ENCODE measurements around the gene LDB2. TPM values are rescaled to one million over a fixed set of nuclear protein-coding genes. Genes with fewer than 3 reads are reported as not detected.

LDB2 gene
- polyA plus RNA-seq, 2 donors: 3.5 to 4.4 TPM

DNA sequence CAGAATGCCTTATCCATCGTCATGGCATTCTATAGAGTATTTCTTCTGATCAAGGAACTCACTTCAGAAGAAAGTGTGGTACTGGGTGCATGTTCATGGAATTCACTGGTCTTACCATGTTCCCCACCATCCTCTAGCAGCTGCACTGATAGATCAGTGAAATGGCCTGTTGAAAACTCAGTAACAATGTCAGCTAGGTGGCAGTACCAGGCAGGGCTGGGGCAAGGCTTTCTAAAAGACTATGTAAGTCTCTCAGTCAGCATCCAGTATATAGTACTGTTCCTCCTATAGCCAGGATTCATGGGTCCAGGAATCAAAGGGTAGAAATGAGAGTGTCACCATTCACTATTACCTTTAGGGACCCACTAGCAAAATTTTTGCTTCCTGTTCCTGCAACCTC lies 15.8 kb upstream of the LDB2 start:
- H3K4me1 ChIP-seq (ENCODE audit: control insufficient read depth in 2 of 2, insufficient read depth in 2 of 2, low read length in 1 of 2): no peaks in the 10 kb centered on the region
- WGBS, 2 donors: 90 to 92% methylated on average over 1 of the region's 1 CpG
- H3K27me3 ChIP-seq (ENCODE audit: control insufficient read depth in 1 of 2, insufficient read depth in 2 of 2, low read length in 2 of 2): no peaks in the 10 kb centered on the region
- no peak overlapping the region for H3K4me3 ChIP-seq (ENCODE audit: low read depth in 1 of 2, low read length in 2 of 2)
- H3K36me3 ChIP-seq (ENCODE audit: control insufficient read depth in 2 of 2, insufficient read depth in 2 of 2, low read length in 1 of 2): no peaks in the 10 kb centered on the region
- H3K9me3 ChIP-seq (ENCODE audit: control insufficient read depth in 2 of 2, insufficient read depth in 1 of 2, low read depth in 1 of 2, low read length in 1 of 2): no peaks in the 10 kb centered on the region
- H3K27ac ChIP-seq (ENCODE audit: low read depth in 2 of 2, low read length in 1 of 2): no peak overlapping the region

DNA sequence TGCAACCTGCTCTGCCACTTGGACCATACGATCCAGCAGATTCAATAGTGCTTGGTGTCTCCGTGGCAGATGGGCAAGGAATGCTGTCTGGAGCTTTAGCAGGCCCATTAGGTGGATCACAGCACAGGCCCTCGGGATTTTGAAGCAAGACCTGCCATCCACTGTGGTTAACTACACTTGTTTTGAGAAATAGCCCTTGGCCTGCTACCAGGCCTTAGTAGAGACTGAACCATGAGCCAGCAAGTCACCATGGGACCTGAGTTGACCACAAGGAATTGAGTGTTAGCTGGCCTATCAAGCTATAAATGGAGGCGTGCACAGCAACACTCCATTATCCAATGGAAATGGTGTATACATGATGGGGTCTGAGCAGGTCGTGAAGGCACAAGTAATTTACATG lies 14.5 kb upstream of the LDB2 start:
- no peaks in the 10 kb centered on the region for H3K36me3 ChIP-seq (ENCODE audit: control insufficient read depth in 2 of 2, insufficient read depth in 2 of 2, low read length in 1 of 2)
- H3K4me1 ChIP-seq (ENCODE audit: control insufficient read depth in 2 of 2, insufficient read depth in 2 of 2, low read length in 1 of 2): no peaks in the 10 kb centered on the region
- no peaks in the 10 kb centered on the region for H3K27me3 ChIP-seq (ENCODE audit: control insufficient read depth in 1 of 2, insufficient read depth in 2 of 2, low read length in 2 of 2)
- H3K27ac ChIP-seq (ENCODE audit: low read depth in 2 of 2, low read length in 1 of 2): no peak overlapping the region
- 84 to 92% methylated on average over 5 of the region's 5 CpGs for WGBS, 2 donors
- no peak overlapping the region for H3K4me3 ChIP-seq (ENCODE audit: low read depth in 1 of 2, low read length in 2 of 2)
- H3K9me3 ChIP-seq (ENCODE audit: control insufficient read depth in 2 of 2, insufficient read depth in 1 of 2, low read depth in 1 of 2, low read length in 1 of 2): no peaks in the 10 kb centered on the region

GRCh38 chr4:16909281-16909680 lies 10.8 kb upstream of the LDB2 start:
- H3K27ac ChIP-seq (ENCODE audit: low read depth in 2 of 2, low read length in 1 of 2): no peak overlapping the region
- H3K36me3 ChIP-seq (ENCODE audit: control insufficient read depth in 2 of 2, insufficient read depth in 2 of 2, low read length in 1 of 2): no peaks in the 10 kb centered on the region
- no peak overlapping the region for H3K4me3 ChIP-seq (ENCODE audit: low read depth in 1 of 2, low read length in 2 of 2)
- no peaks in the 10 kb centered on the region for H3K9me3 ChIP-seq (ENCODE audit: control insufficient read depth in 2 of 2, insufficient read depth in 1 of 2, low read depth in 1 of 2, low read length in 1 of 2)
- no peaks in the 10 kb centered on the region for H3K4me1 ChIP-seq (ENCODE audit: control insufficient read depth in 2 of 2, insufficient read depth in 2 of 2, low read length in 1 of 2)
- WGBS, 2 donors: 32 to 35% methylated on average over 8 of the region's 8 CpGs
- no peaks in the 10 kb centered on the region for H3K27me3 ChIP-seq (ENCODE audit: control insufficient read depth in 1 of 2, insufficient read depth in 2 of 2, low read length in 2 of 2)

GRCh38 chr4:16908377-16909021 lies 10.1 kb upstream of the LDB2 start:
- 83 to 93% methylated on average over 6 of the region's 6 CpGs for WGBS, 2 donors
- no peaks in the 10 kb centered on the region for H3K4me1 ChIP-seq (ENCODE audit: control insufficient read depth in 2 of 2, insufficient read depth in 2 of 2, low read length in 1 of 2)
- no peaks in the 10 kb centered on the region for H3K9me3 ChIP-seq (ENCODE audit: control insufficient read depth in 2 of 2, insufficient read depth in 1 of 2, low read depth in 1 of 2, low read length in 1 of 2)
- no peak overlapping the region for H3K4me3 ChIP-seq (ENCODE audit: low read depth in 1 of 2, low read length in 2 of 2)
- no peak overlapping the region for H3K27ac ChIP-seq (ENCODE audit: low read depth in 2 of 2, low read length in 1 of 2)
- no peaks in the 10 kb centered on the region for H3K27me3 ChIP-seq (ENCODE audit: control insufficient read depth in 1 of 2, insufficient read depth in 2 of 2, low read length in 2 of 2)
- no peaks in the 10 kb centered on the region for H3K36me3 ChIP-seq (ENCODE audit: control insufficient read depth in 2 of 2, insufficient read depth in 2 of 2, low read length in 1 of 2)

- WGBS, 2 donors: 57 to 62% methylated on average over 2 of the region's 2 CpGs
- Histone ChIP-seq H3K4me3 (ENCODE audit: low read depth in 1 of 2, low read length in 2 of 2) (no peak overlapping the region), H3K36me3 (ENCODE audit: control insufficient read depth in 2 of 2, insufficient read depth in 2 of 2, low read length in 1 of 2) (no peaks in the 10 kb centered on the region), H3K27me3 (ENCODE audit: control insufficient read depth in 1 of 2, insufficient read depth in 2 of 2, low read length in 2 of 2) (no peaks in the 10 kb centered on the region), H3K4me1 (ENCODE audit: control insufficient read depth in 2 of 2, insufficient read depth in 2 of 2, low read length in 1 of 2) (no peaks in the 10 kb centered on the region), H3K27ac (ENCODE audit: low read depth in 2 of 2, low read length in 1 of 2) (no peak overlapping the region), H3K9me3 (ENCODE audit: control insufficient read depth in 2 of 2, insufficient read depth in 1 of 2, low read depth in 1 of 2, low read length in 1 of 2) (no peaks in the 10 kb centered on the region)
These were observed 1.9 kb upstream of the LDB2 start for GRCh38 chr4:16900325-16900724.

DNA sequence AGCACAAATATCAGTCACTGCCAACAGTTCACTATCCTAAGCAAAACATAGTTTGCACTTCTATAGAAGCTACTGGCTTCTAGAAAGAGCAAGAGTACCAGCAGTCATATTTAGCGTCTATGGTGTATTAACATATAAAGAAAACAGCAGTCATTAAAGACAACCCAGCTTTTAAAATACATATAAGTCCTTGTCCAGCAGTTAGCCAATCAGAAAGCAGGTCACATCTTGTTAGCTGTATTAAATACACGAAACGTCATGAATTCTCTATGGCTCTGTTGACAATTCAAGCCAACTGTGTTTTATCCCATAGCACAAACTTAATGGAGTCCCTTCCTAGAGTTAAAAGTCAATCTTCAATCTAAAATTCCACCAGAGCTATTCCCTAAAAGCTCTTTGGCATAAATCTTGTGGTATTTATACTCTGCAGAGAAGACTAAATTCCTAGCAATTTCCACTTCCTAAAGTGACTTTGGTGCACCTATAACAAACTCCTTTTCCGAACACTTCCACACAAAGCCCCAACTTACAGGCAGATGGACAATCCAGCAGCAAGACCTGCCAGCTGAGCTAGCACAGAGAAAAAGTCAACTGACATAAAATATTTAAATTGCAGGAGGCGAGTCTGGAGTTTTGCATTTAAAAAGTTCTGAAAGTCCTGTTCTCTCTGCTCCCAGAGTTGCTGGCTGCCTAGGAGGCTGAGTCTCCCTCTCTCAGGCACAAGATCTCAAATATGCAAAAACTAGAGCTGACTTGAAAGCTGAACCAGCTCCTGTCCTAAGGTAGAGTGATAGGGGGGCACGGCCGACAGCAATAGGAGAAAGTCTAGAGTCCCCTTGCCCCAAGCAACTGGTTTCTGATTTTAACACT lies 1.3 kb downstream of the LDB2 start:
- Histone ChIP-seq H3K9me3 (ENCODE audit: control insufficient read depth in 2 of 2, insufficient read depth in 1 of 2, low read depth in 1 of 2, low read length in 1 of 2) (no peaks in the 10 kb centered on the region), H3K27ac (ENCODE audit: low read depth in 2 of 2, low read length in 1 of 2) (peak overlapping the region; percentile 53 to 68), H3K36me3 (ENCODE audit: control insufficient read depth in 2 of 2, insufficient read depth in 2 of 2, low read length in 1 of 2) (no peaks in the 10 kb centered on the region), H3K4me3 (ENCODE audit: low read depth in 1 of 2, low read length in 2 of 2) (peak overlapping the region; percentile 20 to 38), H3K4me1 (ENCODE audit: control insufficient read depth in 2 of 2, insufficient read depth in 2 of 2, low read length in 1 of 2) (no peaks in the 10 kb centered on the region), H3K27me3 (ENCODE audit: control insufficient read depth in 1 of 2, insufficient read depth in 2 of 2, low read length in 2 of 2) (no peaks in the 10 kb centered on the region)
- WGBS, 2 donors: 48 to 54% methylated on average over 7 of the region's 7 CpGs

DNA sequence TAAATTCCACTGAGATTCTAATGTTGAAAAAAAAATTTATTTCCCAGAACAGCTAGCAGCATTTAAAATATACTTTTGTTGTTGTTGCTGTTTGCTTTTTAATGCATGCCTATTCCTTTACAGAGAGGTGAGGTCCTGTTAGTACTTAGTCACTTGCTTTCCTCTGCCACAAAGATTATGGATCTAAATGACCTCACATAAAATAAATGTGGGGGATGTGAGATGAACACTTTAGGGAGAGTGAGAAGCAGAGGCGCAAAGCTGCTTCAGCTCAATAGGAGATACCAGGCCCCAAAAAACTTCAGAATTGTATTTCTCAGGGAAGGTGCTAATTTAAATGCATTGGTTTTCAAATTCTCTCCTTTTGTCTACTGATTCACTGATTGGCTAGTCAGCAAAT lies 4.0 kb downstream of the LDB2 start:
- WGBS, 2 donors: 88 to 90% methylated on average over 1 of the region's 1 CpG
- no peak overlapping the region for H3K27ac ChIP-seq (ENCODE audit: low read depth in 2 of 2, low read length in 1 of 2)
- H3K4me1 ChIP-seq (ENCODE audit: control insufficient read depth in 2 of 2, insufficient read depth in 2 of 2, low read length in 1 of 2): no peaks in the 10 kb centered on the region
- no peaks in the 10 kb centered on the region for H3K27me3 ChIP-seq (ENCODE audit: control insufficient read depth in 1 of 2, insufficient read depth in 2 of 2, low read length in 2 of 2)
- H3K4me3 ChIP-seq (ENCODE audit: low read depth in 1 of 2, low read length in 2 of 2): no peak overlapping the region
- H3K9me3 ChIP-seq (ENCODE audit: control insufficient read depth in 2 of 2, insufficient read depth in 1 of 2, low read depth in 1 of 2, low read length in 1 of 2): no peaks in the 10 kb centered on the region
- no peaks in the 10 kb centered on the region for H3K36me3 ChIP-seq (ENCODE audit: control insufficient read depth in 2 of 2, insufficient read depth in 2 of 2, low read length in 1 of 2)

GRCh38 chr4:16893141-16893651 lies 5.2 kb downstream of the LDB2 start:
- H3K27ac ChIP-seq (ENCODE audit: low read depth in 2 of 2, low read length in 1 of 2): no peak overlapping the region

GRCh38 chr4:16890651-16891050 lies 7.8 kb downstream of the LDB2 start:
- WGBS, 2 donors: 82 to 86% methylated on average over 2 of the region's 2 CpGs
- Histone ChIP-seq H3K4me3 (ENCODE audit: low read depth in 1 of 2, low read length in 2 of 2) (no peak overlapping the region), H3K27ac (ENCODE audit: low read depth in 2 of 2, low read length in 1 of 2) (no peak overlapping the region), H3K27me3 (ENCODE audit: control insufficient read depth in 1 of 2, insufficient read depth in 2 of 2, low read length in 2 of 2) (no peaks in the 10 kb centered on the region), H3K4me1 (ENCODE audit: control insufficient read depth in 2 of 2, insufficient read depth in 2 of 2, low read length in 1 of 2) (no peaks in the 10 kb centered on the region), H3K36me3 (ENCODE audit: control insufficient read depth in 2 of 2, insufficient read depth in 2 of 2, low read length in 1 of 2) (no peaks in the 10 kb centered on the region), H3K9me3 (ENCODE audit: control insufficient read depth in 2 of 2, insufficient read depth in 1 of 2, low read depth in 1 of 2, low read length in 1 of 2) (no peaks in the 10 kb centered on the region)

More at GRCh38 chr4:16893141-16893651, 5.2 kb downstream of the LDB2 start:
- Histone ChIP-seq H3K4me1 (ENCODE audit: control insufficient read depth in 2 of 2, insufficient read depth in 2 of 2, low read length in 1 of 2) (no peaks in the 10 kb centered on the region), H3K36me3 (ENCODE audit: control insufficient read depth in 2 of 2, insufficient read depth in 2 of 2, low read length in 1 of 2) (no peaks in the 10 kb centered on the region), H3K9me3 (ENCODE audit: control insufficient read depth in 2 of 2, insufficient read depth in 1 of 2, low read depth in 1 of 2, low read length in 1 of 2) (no peaks in the 10 kb centered on the region), H3K27me3 (ENCODE audit: control insufficient read depth in 1 of 2, insufficient read depth in 2 of 2, low read length in 2 of 2) (no peaks in the 10 kb centered on the region), H3K4me3 (ENCODE audit: low read depth in 1 of 2, low read length in 2 of 2) (no peak overlapping the region)
- WGBS, 2 donors: 32 to 38% methylated on average over 2 of the region's 2 CpGs
